HG03469 (cell line): ENCODE data around the gene STXBP3.

Source experiments
- ATAC-seq: cut with Tn5 transposase; IDR thresholded peaks from one replicate; pipeline ENCODE4 v1.9.1; 2021; ENCODE audit warnings: mild to moderate bottlenecking, moderate library complexity, moderate number of reproducible peaks; ENCODE audit not compliant: unreplicated experiment

STXBP3 gene

GRCh38 chr1:108792420-108792819 lies 45.9 kb downstream of the STXBP3 start:
- ATAC-seq, result no peak

- ATAC-seq, result no peak
Measured at GRCh38 chr1:108799001-108799400, 52.5 kb downstream of the STXBP3 start.

DNA sequence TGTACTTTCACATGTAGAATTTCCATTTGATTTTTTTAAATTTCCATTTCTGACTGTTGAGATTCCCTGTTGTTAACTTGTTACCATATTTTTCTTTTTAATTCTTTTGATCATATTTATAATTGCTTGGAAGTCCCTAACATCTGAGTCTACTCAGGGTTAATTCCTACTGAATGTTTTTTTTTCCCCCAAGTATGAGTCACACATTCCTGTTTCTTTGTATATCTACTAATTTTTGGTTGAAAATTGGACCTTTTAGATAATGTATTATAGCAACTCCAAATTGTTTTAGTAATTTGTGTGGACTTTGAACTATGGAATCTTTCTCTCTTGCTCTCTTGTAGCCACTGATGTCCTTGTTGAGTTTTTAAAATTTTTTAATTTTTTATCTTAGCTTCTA lies 54.6 kb downstream of the STXBP3 start:
- ATAC-seq, result no peak

DNA sequence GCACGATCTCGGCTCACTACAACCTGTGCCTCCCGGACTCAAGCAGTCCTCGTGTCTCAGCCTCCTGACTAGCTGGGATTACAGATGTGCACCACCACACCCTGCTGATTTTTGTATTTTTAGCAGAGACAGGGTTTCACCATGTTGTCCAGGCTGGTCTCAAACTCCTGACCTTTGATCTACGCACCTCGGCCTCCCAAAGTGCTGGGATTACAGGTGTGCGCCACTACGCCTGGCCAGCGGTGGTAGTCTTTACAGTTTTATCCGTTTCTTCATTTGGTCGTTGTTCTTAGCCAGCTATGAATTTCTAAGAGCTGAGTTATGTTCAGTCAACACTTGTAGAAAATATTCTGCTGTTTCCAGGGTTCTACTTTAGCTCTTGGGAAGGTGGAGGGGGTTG lies 57.1 kb downstream of the STXBP3 start:
- no peak for ATAC-seq

DNA sequence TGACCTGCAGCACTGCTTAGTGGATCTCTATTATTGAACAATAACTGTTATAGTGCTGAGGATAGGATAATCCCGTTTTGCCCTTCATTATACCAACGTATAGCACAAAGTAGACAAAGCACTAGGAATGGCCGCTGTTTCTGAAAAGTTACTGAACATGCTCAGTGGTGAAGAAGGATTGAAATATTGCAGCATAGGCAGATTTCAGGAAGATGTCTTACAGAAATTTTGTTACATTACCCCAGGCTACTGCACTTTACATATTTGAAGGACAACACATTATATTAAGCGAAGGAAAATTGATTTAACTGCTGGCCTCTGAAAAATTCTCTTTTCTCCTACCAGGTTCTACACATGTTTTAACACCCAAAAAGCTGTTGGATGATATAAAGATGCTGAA lies 62.0 kb downstream of the STXBP3 start:
- ATAC-seq, result no peak

- ATAC-seq, result no peak
Measured at GRCh38 chr1:108811611-108812010, 65.1 kb downstream of the STXBP3 start.

- ATAC-seq, result no peak
Measured at GRCh38 chr1:108813326-108813725, 66.9 kb downstream of the STXBP3 start.

DNA sequence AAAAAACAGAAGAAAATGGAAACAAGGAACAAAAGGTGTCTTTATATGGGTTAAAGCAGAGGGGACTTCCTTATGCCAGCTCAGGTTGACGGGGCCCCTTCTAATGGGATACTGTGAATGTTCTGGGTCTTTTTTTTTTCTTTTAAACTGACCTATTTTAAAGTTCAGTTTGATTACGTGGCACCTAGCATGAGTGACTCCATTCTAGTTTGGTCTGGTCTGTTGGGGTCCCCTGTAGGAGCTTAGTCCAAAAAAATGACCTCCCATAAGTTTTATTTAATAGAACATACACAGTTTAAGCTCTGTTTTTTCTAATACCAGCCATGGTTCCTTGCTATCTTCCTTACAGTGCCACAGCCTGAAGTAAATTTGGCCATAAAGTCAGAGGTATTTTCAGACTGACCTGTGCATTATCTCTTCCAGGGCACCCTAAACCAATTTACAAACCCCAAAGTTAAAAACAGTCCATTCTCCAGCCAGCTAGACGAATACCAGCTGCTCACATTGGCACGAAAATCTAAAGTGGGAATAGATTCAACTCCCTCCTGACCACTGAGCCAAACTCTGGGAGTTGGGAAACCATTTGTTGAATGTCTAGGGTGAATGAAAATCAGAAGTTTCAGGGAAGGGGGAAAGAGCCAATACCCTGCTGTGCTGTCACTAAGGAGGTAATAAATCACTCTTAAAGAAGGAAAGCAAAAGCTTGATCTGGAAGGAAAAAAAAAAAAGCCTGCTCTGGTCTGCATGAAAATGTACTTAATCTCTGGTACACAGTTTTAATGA lies 68.1 kb downstream of the STXBP3 start:
- ATAC-seq, result no peak

GRCh38 chr1:108815566-108815965 lies 69.1 kb downstream of the STXBP3 start:
- no peak for ATAC-seq

DNA sequence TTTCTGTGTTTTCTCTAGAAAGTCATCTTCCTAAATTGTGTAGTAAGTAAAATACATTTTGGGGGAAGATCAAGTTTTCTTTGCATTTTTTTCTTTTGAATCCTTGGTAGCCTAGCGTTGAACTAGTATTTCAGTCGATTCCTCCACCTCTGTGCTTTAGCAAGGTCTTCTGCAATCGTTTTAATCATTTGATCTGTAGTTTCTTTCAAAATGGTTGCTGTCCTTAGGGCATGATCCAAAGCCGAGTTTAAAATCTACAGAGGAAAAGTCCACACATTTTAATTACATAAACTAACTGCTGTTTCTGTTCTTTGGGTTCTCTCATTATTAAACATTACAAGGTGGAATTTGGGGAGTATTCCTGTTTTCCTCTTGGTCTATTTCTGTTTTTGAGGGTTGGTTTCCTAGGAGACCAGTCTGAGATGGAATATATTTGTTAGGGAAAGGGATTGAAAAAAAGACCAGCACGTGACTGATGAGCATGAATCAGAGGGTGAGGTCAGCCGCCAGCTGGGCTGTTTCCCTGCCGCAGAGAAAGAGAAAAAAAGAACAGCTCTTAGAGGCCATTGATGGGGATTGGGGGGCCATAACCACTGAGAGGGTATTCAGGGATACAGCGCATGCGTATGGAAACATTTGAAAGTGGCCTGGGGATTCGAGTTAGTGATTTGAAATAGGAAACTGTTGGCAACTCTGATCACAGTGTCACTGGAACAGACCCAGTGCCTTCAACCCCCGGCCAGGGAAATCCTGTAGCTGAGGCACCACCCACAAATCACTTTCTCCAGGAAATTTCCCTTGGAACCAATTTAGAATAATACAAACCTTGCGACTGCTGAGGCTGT lies 69.8 kb downstream of the STXBP3 start:
- ATAC-seq, result no peak

- ATAC-seq, result no peak
Measured at GRCh38 chr1:108817016-108817415, 70.5 kb downstream of the STXBP3 start.

DNA sequence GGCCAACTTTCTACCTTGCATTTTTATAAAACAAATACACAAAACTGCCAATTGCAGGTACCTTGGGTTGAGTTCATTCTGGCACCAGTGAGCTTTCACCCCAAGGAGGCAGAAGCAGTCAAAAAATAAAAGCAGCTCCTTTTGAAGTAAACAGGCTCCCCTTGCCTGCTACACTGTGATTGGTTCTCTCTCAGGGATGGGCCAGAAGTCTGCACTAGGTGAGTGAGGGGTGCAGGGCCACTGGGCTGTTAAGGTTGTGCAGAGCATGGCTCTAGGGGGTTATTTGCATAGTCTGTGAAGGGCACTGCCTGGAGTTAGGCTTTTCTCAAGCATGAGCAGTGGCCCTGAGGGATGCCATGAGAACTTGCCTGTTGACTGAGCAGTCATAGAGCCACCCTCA lies 71.3 kb downstream of the STXBP3 start:
- no peak for ATAC-seq

- ATAC-seq, result no peak
Measured at GRCh38 chr1:108819878-108820277, 73.4 kb downstream of the STXBP3 start.

GRCh38 chr1:108823632-108824031 lies 77.2 kb downstream of the STXBP3 start:
- no peak for ATAC-seq

DNA sequence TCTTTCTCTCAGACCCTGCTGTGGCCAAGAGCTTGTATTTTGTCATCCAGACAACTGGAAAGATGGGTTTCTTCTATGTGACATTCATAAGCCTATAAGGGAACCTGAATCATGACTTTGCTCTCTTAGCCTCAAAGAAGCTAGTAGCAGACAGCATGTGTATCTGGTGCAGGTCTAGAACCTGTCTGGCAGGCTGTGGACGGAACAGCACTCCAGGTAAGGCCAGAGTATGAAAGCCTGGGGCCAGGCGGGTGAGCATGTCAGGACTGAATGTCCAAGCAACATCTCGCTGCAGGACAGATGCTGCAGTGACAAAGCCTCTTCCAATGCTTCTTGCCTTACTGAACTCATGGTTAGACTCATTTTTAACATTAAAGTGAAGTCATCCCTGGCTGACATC lies 77.6 kb downstream of the STXBP3 start:
- no peak for ATAC-seq

DNA sequence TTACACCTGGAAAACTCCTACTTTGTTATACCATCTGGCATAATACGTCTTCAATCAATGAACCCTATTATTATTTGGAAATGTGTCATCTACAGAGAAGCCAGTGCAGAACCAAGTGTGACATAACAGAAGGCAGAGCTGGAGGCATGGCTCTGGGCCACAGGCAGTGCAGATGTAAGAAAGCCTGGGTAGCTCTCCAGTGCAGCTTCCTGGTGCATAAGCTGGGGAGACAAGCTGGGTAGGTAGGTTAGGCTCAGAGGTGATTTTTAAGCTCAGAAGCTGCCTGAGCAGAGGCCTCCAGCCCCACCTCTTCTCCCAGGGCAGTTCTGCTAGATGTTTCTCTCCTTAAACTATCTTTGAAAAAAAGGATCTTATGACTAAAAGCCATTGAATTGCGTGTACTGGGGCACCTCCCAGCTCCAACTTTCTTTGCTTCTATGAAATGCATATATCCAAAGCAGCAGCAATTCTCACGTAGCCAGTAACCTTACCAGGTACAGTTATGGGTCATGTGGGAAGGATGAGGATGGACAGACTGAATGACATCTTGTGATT lies 79.7 kb downstream of the STXBP3 start:
- ATAC-seq, result no peak

- peak; percentile 48 for ATAC-seq
Measured at GRCh38 chr1:108828074-108828961, 81.8 kb downstream of the STXBP3 start.

DNA sequence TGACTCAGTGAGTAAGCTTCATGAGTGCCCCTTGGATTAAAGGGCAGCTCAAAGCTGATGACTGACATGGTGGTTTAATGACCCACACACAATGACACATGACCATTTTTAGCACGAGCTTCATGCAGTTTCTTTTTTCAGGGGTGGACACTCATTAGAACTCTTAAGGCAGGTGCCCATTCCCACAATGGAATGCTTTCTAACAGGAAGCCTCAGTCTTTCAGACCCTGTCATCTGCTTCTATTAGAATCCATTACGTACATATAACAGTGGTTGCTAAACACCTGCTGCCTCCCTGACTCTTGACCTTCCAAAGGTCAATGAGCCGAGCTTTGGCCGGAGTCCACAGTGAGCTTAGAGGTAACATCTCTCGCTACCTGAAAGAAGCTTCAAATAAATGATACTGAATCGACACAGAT lies 83.0 kb downstream of the STXBP3 start:
- ATAC-seq, result no peak

DNA sequence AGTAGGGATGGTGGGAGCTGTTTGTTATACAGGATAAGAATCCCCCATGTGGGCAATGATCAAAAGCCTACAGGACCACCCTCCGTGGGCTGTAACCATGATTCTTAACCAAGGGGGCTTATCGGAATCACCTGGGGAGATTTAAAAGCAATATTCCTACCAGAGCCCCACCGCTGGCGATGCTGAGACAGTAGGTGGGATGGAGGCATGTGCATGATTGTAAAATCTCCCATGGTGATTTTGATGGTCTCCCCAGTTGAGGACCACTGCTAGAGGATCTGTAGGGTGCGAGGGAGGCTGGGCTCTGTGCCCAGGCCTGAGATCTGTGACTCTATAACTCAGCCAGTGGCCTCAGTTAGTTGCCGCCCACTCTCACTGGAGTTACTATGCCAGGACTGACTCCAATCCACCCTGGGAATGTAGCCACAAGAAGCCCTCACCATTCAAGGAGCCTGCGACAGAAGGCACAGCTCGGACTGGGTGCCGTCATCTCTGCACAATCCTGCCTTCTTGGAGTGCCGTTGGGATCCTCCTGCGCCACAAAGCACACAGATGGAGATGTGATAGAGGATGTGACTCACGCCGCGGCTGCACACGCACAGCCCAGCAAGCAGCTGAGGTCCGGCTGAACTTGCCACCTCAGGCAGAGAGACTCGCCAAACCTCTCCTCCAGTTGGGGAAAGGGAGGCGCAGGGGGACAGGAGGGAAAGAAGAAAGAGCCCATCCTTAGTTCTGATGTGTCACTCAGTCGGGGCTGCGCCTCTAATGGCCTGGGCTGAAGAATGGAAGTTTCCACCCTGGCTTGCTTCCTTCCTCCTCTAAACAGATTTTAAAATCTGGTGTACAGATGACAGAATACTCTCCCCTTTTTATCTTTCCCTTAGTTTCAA lies 83.9 kb downstream of the STXBP3 start:
- ATAC-seq, result no peak

DNA sequence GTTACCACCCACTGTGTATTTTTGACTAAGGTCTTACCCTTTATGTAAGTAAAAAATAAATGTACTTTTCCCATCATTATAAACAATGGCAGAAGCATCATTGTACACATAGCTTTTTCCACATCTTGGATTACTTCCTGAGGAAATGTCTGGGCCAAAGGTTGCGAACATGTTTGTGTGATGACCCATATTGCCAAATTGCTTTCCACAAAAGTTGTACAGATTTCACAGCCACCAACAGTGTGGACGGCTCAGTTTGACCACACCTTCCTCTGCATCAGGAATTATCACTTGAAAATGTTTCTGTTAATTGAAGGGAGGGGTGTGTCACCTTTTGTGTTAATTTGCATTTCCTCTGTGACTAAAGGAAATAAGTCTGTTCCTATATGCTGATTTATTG lies 84.8 kb downstream of the STXBP3 start:
- no peak for ATAC-seq
